ENCODE data around the gene CD46. TPM values are rescaled to one million over a fixed set of nuclear protein-coding genes. Genes with fewer than 3 reads are reported as not detected.
A peak's percentile ranks its signal among the peaks of the same experiment; 100 is the strongest.

CD46 gene
- total RNA-seq, 1 donor from 2014 or later, result 214 TPM

GRCh38 chr1:207828485-207829158 is 76.8 kb downstream of the CD46 start:
- DNase-seq (ENCODE audit: low spot score, unreplicated experiment), result no peak
- Mint-ChIP-seq H3K9me3 (ENCODE audit: low read depth) (no peaks in the 10 kb centered on the region), H3K36me3 (ENCODE audit: insufficient read depth) (peaks cover 2% of the 10 kb centered on the region), H3K4me3 (ENCODE audit: low read depth) (no peak overlapping the region), H3K4me1 (ENCODE audit: low read depth) (peaks cover 28% of the 10 kb centered on the region), H3K27ac (no peak overlapping the region), H3K27me3 (no peaks in the 10 kb centered on the region)
- TF ChIP-seq CTCF (IDR thresholded peaks at IDR 0.05; ENCODE audit: unreplicated experiment), result peak; percentile 53

- H3K4me1 Mint-ChIP-seq (ENCODE audit: low read depth), result peaks cover 20% of the 10 kb centered on the region
- no peaks in the 10 kb centered on the region for H3K9me3 Mint-ChIP-seq (ENCODE audit: low read depth)
- no peaks in the 10 kb centered on the region for H3K27me3 Mint-ChIP-seq
Measured at GRCh38 chr1:207829576-207829975, 77.7 kb downstream of the CD46 start.

GRCh38 chr1:207830788-207831187 is 78.9 kb downstream of the CD46 start:
- Mint-ChIP-seq H3K9me3 (ENCODE audit: low read depth) (no peaks in the 10 kb centered on the region), H3K27ac (no peak overlapping the region), H3K4me3 (ENCODE audit: low read depth) (no peak overlapping the region), H3K36me3 (ENCODE audit: insufficient read depth) (peaks cover 1% of the 10 kb centered on the region), H3K27me3 (no peaks in the 10 kb centered on the region), H3K4me1 (ENCODE audit: low read depth) (peaks cover 19% of the 10 kb centered on the region)
- no peak for DNase-seq (ENCODE audit: low spot score, unreplicated experiment)
- no peak for TF ChIP-seq CTCF (IDR thresholded peaks at IDR 0.05; ENCODE audit: unreplicated experiment)

More at GRCh38 chr1:207829576-207829975, 77.7 kb downstream of the CD46 start:
- no peak for TF ChIP-seq CTCF (IDR thresholded peaks at IDR 0.05; ENCODE audit: unreplicated experiment)
- no peaks in the 10 kb centered on the region for H3K36me3 Mint-ChIP-seq (ENCODE audit: insufficient read depth)
- no peak overlapping the region for H3K4me3 Mint-ChIP-seq (ENCODE audit: low read depth)
- DNase-seq (ENCODE audit: low spot score, unreplicated experiment), result no peak
- no peak overlapping the region for H3K27ac Mint-ChIP-seq

GRCh38 chr1:207831517-207832327 is 79.9 kb downstream of the CD46 start:
- DNase-seq (ENCODE audit: low spot score, unreplicated experiment), result no peak
- no peak overlapping the region for H3K4me3 Mint-ChIP-seq (ENCODE audit: low read depth)
- H3K27me3 Mint-ChIP-seq, result no peaks in the 10 kb centered on the region
- no peak for TF ChIP-seq CTCF (IDR thresholded peaks at IDR 0.05; ENCODE audit: unreplicated experiment)
- H3K36me3 Mint-ChIP-seq (ENCODE audit: insufficient read depth), result peaks cover 1% of the 10 kb centered on the region
- no peaks in the 10 kb centered on the region for H3K9me3 Mint-ChIP-seq (ENCODE audit: low read depth)
- peaks cover 11% of the 10 kb centered on the region for H3K4me1 Mint-ChIP-seq (ENCODE audit: low read depth)
- no peak overlapping the region for H3K27ac Mint-ChIP-seq

GRCh38 chr1:207832796-207833195 is 80.9 kb downstream of the CD46 start:
- H3K4me3 Mint-ChIP-seq (ENCODE audit: low read depth), result no peak overlapping the region

More at GRCh38 chr1:207832796-207833195, 80.9 kb downstream of the CD46 start:
- TF ChIP-seq CTCF (IDR thresholded peaks at IDR 0.05; ENCODE audit: unreplicated experiment), result no peak
- H3K4me1 Mint-ChIP-seq (ENCODE audit: low read depth), result peaks cover 5% of the 10 kb centered on the region
- no peaks in the 10 kb centered on the region for H3K27me3 Mint-ChIP-seq
- H3K9me3 Mint-ChIP-seq (ENCODE audit: low read depth), result no peaks in the 10 kb centered on the region
- no peak for DNase-seq (ENCODE audit: low spot score, unreplicated experiment)
- H3K36me3 Mint-ChIP-seq (ENCODE audit: insufficient read depth), result peaks cover 1% of the 10 kb centered on the region
- no peak overlapping the region for H3K27ac Mint-ChIP-seq
